Stimulated activated CD8-positive, alpha-beta memory T cell treated with anti-CD3 and anti-CD28 coated beads, Interleukin-15, amount 100 ng/mL, for 48 hours (primary cell): ENCODE measurements around the gene BAG3.
"Not testable (repeated sequence)": the region's sequence is repeated elsewhere in the genome, so short reads cannot be mapped to it uniquely, and the experiment has no call there.

Experiments used
- DNase-seq, 2 donors: peaks; one replicate each; pipeline ENCODE4 v3.0.0-alpha.2; 2020; ENCODE audit warnings: low read depth in 2 of 2

BAG3 gene

DNA sequence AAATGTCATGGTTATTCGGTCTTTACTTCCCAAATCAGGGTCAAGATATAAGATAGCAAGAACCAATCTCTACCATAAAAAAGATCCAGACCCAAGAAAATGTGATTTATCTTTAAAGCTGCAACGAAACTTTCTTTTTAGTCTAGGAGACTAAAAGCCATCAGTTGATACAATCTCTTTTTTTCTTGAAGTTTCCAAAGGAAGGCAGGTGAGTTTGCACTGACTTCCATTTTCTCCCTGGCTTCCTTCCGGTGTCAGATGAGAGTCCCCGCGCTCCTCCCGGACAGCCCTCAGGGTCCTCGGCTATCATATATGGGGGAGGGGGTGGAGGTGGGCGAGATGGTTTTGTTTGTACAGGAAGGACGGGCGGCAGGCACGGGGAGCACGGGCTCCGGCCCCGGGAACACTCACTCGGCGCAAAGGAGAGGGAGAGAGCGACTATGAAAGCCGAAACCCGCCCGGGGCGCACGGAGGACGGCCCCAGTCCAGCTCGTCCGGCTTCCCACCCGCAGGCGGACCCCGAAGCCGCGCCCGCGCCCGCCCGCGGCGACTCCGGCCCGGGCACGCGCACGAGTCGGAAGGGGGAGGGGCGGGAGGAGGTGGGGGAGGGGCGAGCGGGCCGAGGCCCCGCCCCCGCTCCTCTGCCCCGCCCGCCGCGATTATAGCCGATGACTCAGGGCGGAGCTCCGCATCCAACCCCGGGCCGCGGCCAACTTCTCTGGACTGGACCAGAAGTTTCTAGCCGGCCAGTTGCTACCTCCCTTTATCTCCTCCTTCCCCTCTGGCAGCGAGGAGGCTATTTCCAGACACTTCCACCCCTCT lies at the start of gene BAG3:
TSS of gene BAG3 (plus strand) at position 689 of the 822 bp plus-strand sequence. CDS start 296 bp downstream, outside the sequence.
- DNase-seq, result peak; percentile 64 to 70

DNA sequence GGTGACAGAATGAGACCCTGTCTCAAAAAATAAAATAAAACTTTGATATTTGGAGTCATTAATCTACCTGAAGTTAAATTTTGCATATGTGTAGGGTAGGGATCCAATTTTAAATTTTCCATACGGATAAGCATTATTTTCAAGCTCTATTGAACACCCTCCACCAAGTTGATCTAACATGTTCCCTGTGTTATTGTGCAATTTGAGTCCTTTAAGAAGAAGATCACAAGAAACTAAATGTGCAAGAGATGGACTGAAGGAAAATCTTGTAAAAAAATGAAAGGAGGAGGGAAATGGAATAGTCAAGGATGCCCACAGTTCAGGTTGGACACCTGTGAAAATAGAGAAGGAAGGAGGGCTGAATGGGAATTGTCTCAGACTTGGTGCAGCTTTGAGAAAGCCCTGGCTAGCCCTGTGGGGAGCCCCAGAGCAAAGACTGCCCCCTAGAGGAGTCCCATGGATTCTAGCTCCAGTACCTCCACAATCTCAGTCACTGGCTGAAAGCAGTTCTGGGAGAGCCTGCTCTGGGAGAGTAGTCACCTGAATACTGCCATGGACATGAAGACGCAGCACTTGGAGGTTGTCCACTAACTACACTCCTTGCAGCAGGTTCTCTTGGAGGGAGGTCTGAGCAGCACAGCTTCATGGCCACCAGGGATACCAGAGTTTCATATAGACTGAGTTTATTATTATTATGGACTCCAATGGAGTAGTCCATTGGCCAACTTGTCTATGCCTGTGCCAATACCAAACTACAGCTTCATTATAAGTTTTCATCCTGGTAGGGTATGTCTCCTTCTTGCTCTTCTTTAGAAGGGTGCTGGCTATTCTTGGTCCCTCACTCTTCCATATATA lies 48.7 kb upstream of the BAG3 start:
- DNase-seq, result no peak

DNA sequence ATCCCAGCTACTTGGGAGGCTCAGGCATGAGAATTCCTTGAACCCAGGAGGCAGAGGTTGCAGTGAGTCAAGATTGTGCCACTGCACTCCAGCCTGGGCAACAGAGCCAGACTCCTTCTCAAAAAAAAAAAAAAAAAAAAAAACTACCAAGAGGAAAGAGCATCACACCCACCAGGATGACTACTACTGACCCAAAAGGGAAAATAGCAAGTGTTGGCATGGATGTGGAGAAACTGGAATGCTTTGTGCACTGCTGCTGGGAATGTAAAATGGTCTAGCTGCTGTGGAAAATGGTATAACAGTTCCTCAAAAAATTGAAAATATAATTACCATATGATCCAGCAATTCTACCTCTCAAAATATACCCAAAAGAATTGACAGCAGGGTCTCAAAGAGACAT lies 46.7 kb upstream of the BAG3 start:
- no peak for DNase-seq

DNA sequence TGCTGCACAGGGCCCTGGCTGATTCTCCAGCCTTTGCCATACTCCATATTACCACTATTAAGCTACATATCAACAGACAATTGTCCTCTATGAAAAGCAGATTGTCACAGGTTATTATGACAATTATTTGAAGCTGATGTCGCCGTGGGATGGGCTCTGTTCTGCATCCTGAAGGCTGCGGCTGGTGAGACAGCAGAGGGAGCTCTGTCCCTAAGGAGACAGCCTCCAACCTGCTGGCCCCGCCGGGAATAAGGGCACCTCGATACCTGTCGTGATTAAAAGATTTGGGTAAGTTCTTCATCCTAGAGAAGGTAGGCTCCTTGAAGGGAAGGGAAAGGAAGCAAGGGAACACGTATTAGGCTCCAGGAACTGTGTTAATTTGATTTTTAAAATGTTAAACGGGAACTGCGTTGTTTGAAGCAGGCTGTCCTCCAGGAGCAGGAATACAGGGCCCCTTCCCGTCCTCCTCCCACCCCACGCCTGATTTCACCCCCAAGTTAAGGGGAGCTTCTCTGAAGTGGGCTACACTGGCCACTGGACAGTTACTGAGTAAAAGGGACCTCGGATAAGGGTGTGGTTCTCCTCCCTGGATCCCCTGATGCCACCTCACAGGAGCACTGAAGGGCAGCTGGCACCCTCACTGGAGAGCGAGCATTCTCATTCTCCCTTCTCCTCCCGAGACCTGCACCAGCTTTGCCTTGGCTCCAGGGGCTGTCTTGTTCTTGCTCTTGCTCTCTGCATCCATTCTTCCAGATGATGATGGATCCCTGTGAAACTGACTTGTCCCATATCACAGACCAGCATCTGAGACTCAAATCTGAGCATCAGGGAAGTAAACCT lies 42.6 kb upstream of the BAG3 start:
- DNase-seq, result no peak

DNA sequence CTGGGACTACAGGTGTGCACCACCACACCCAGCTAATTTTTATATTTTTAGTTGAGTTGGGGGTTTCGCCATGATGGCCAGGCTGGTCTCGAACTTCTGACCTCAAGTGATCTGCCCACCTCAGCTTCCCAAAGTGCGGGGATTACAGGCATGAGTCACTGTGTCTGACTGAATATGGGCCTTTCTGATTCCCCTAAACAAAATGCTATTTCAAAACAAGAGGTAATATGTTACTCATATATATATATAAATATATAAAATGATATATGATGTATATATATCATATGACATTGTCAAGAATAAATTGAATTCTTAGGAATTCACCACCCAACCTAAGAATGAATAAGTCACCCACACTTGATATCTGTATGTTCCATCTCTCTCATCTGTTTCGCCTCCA lies 41.7 kb upstream of the BAG3 start:
- DNase-seq, result no peak

DNA sequence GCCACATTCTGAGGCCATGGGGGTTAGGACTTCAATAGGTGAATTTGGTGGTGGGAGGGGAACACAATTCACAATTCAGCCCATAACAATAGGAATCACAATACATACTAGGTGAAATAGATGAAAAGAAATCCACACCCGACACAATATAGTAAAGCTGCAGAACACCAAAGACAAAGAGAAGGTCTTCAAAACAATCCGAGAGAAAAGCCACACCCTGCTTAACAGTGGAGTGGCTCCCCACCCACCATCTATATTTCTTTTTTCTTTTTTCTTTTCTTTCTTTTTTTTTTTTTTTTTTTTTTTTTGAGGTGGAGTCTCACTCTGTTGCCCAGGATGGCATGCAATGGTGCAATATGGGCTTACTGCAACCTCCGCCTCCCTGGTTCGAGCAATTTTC lies 39.7 kb upstream of the BAG3 start:
- no peak for DNase-seq

DNA sequence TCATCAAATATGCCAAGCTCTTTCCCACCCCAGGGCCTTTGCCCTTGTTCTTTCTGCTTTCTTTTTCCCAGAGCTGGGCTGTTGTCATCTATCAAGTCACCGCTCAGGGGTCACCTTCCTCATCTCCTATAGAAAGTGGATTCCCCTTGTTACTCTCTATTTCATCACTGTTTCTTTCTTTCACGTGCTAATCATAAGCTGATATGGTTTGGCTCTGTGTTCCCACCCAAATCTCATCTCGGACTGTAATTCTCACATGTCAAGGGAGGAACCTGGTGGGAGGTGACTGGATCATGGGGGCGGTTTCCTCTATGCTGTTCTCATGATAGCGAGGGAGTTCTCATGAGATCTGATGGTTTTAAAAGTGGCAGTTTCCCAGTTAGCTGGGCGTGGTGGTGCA lies 37.4 kb upstream of the BAG3 start:
- no peak for DNase-seq

DNA sequence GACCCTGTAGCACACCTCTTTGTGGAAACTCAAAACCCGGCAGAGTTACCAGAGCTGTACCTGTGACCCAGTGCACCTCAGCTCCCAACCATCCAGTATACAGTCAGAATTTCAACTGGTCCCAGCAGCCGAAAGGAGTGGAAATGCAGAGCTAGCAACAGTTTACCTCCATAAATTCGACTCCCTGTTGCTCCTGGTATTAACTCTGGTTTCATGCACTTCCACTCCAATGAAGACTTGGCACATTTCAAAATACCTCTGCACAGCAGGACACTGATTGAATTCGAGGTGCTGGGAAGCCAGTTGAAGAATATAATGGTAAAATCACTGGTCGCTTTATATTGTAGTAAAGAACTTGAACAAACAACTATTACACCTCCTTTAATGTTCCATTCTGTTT lies 36.5 kb upstream of the BAG3 start:
- no peak for DNase-seq

DNA sequence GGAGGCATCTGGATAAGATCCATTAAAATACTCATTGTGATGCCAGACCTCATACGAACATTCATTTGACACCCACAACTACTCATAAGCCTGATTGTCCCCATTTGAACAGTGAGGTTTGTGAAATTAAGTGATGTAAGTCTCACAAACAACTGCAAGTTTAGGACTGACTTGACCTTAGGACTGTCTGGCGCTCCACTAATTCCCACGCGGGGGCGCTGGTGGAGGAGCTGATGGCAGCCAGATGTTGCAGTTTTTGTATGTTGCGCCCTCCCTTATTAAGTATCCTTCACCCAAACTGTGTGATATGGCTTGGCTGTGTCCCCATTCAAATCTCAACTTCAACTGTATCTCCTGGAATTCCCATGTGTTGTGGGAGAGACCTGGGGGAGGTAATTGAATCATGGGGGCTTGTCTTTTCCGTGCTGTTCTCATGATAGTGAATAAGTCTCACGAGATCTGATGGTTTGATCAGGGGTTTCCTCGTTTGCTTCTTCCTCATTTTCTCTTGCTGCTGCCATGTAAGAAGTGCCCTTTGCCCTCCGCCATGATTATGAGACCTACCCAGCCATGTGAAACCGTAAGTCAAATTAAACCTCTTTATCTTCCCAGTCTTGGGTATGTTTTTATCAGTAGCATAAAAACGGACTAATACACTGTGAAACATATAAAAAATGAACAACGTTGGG lies 34.2 kb upstream of the BAG3 start:
- DNase-seq, result no peak

DNA sequence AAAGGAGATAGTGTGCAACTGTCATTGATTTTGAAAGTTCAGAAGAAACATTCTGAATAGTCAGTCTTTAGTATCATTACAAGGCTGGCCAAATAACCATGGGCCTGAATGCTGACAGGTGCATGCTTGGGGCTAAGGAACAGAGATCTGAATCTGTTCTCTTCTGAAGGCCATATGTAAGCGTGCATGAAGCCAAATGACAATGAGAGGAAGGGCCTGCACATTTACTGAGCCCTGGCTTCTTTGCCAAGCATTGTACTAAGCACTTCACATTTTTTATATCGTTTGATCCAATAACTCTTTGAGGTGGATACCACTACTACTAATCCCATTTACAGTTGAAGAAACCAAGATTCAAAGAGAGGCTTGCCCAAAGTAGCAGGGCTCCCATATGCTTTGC lies 32.0 kb upstream of the BAG3 start:
- DNase-seq, result no peak

DNA sequence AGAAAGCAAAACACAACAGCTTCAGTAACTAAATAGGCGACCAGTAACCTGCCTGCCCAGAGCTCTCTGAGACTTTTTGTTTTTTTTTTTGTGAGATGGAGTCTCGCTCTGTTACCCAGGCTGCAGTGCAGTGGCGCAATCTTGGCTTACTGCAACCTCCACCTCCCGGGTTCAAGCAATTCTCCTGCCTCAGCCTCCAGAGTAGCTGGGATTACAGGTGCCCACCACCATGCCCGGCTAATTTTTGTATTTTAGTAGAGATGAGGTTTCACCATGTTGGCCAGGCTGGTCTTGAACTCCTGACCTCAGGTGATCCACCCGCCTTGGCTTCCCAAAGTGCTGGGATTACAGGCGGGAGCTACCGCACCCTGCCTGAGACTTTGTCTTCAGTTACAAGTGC lies 31.4 kb upstream of the BAG3 start:
- not testable (repeated sequence) for DNase-seq

DNA sequence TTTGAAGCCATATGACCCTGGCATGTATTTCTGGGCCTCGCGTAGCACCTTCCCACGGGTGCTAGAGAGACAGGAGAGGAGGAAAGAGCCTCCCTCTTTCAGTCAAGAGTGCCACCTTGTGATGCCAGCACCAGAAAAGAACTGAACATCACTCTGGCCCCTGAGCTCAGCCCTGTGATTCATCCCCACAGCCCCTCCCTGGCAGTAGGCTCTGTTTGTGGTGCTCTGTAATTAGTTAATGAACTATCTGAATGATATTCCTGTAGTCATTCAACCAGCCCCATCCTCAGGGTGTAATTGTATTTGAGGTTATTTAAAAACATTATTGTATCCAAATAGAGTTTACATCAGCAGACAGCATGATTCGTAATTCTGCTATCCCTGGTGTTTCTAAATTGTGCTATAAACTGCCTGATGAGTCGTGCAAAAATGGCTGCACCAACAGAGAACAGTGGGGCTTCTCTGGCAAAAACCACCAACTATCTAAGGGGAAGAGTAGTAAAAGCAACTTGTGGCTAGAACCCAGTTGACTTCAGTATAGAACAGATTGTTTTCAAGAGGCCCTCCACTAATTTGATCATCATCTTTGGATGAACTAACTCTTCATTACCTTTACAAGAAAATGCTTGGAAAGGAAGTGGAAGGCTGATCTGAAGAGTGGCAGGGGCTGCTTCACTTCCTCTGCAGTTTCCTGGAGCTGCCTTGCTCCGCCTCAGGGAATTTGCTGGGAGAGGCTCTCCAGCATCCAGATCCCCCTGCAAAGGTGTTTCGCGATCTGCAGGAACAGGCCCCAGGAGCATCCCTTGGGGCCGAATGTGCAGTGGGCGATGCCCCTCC lies 30.7 kb upstream of the BAG3 start:
- DNase-seq, result no peak

DNA sequence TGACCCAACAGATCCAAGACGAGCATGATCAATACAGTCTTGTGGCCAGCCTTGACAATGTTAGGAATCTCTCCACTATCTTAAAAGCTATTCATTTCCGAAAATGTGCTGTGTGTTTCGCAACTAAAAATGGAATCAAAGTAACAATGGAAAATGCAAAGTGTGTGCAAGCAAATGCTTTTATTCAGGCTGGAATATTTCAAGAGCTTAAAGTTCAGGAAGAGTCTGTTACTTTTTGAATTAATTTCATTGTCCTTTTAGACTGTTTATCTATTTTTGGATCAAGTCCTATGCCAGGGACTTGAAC lies 30.1 kb upstream of the BAG3 start:
- DNase-seq, result no peak

DNA sequence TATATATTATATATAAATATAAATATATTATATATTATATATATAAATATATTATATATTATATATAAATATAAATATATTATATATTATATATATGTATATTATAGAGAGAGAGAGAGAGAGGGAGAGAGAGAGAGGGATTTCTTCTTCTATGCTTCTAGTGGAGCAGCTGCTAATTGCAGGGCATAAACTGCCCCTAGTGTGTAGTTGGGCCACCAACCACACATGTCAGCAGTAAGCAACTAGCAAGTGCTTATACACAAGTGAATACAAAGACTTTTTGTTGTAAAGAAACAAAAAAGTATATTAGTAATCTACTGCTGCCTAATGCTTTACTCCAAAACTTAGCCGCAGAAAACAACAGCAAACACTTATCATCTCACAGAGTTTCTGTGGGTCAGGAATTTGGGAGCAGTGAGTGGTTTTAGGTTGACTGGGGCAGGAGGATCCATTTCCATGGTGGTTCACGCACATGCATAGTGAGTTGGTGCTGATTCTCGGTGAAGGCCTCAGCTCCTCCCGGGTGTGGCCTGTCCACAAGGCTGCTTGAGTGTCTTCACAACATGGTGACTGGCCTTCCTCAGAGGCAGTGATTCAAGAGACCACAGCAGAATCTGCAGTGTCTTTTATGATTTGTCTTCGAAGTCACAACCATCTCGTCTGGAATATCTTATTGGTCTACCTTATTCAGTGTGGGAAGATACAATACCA lies 25.5 kb upstream of the BAG3 start:
- DNase-seq, result no peak

DNA sequence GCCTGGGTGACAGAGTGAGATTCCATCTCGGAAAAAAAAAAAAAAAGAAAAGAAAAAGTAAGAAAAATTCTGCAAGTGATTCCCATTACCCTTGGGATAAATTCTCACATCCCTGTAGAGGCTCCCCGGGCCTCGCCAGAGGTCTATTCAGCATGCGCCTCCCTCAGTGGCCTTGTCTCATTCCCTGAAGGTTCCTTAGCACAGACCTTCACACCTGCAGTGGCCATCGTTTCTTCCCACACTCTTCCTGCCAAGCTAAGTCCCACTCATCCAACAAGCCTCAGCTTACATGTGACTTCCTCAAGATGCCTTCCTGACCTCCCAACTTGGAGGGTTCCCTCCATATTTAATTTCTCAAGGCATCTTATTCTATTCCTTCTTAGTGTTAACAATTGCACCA lies 20.9 kb upstream of the BAG3 start:
- DNase-seq, result no peak

DNA sequence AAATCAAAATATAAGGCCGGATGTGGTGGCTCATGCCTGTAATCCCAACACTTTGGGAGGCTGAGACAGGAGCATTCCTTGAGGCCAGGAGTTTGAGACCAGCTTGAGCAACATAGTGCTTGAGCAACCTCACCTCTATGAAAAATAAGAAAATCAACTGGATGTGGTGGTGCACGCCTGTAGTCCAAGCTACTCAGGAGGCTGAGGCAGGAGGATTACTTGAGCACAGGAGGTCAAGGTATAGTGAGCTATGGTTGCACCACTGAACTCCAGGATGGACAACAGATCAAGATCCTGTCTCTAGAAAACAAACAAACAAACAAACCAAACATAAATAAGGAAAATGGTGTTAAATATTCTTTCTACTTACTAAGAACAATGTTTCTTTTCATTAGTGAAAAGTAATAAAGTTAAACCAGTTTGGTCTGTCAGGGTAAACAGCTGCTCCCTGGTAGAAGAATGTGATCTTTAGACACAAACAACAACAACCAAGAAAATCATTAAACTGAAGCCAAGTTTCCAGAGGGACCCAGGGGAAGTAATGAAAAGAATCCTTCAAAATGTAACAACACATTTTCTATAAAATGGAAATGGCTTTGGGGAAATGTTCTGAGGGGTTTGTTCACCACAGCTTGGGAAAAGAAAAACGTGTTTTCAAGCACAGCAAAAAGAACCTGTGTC lies 17.5 kb upstream of the BAG3 start:
- no peak for DNase-seq

DNA sequence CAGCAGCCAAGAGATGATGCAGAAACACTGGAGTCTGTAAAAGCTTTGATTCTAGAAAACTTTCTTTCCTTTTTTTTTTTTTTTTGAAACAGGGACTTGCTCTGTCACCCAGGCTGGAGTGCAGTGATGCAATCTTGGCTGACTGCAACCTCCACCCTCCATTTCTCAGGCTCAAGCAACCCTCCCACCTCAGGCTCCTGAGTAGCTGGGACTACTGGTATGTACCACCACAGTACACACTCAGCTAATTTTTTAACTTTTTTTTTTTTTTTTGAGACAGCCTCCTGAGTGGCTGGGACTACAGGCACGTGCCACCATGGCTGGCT lies 17.0 kb upstream of the BAG3 start:
- no peak for DNase-seq

DNA sequence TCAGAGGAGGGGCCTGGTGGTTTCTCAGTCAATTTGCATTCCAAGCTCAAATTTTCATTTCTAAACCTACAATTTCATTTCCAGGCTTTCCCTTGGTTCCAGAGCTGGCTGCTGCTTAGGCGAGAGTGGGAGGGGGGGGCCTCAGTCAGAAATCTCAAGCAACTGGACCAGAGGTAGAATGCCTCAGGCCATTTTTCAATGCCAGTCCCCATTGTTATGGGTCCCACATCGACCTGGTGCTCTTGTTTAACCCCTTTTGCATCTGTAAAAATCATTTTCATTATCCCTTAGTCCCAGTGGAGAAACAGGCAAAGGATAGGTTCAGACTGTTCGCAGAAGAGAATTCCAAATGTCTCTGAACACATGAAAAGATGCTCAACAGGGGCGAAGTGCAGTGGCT lies 13.5 kb upstream of the BAG3 start:
- no peak for DNase-seq

DNA sequence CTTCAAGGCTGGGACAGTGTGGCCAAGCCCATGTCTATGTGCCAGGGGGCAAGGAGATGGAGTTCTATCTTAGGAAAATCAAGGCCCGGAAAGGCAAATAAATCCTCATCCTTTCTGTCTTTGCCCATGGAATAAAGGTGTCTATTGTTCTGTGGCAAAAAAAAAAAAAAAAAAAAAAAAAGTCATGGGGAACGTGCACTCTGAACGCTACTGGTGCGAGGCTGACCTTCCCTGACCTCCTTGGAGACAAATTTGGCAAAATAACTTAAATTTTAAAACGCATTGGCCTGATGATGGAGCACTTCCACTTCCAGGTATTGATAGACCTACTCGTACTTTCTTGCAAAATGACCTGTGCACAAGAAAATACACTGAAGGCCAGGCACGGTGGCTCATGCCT lies 12.2 kb upstream of the BAG3 start:
- no peak for DNase-seq

DNA sequence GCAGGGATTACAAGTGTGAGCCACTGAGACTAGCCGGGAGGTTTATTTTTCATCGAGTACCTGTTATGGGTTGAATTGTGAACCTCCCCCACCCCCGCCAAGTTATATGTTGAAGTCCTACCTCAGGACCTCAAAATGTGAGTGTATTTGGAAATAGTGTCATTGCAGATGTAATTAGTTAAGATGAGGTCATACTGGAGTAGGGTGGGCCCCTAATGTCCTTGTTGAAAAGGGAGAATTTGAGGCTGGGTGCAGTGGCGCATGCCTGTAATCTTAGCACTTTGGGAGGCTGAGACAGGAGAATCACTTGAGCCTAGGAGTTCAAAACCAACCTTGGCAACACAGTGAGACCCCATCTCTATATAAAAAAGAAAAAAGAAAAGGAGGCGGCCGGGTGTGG lies 10.8 kb upstream of the BAG3 start:
- DNase-seq, result no peak
